ENCODE results near the gene ABI2. TPM values are rescaled to one million over a fixed set of nuclear protein-coding genes. Genes with fewer than 3 reads are reported as not detected.

Gene ABI2
- total and polyA plus RNA-seq, 2 of the 4 experiments (the other 2 are of a cell fraction): 35.7 to 54.0 TPM

GRCh38 chr2:203442463-203442862 lies 114.3 kb downstream of the ABI2 start:
- no peak overlapping the region for H2AK9ac ChIP-seq (replicated peaks; ENCODE audit: low read depth, low read length, poor library complexity)
- H2AFZ ChIP-seq (replicated peaks; ENCODE audit: low read length, poor library complexity): no peak overlapping the region
- H3K9me1 ChIP-seq (ENCODE audit: insufficient read depth, low read length): peaks cover 20% of the 10 kb centered on the region
- H3K79me1 ChIP-seq (ENCODE audit: low read depth in 1 of 2, low read length in 2 of 2): peaks cover 16 to 44% of the 10 kb centered on the region in 2 experiments
- dilution Hi-C loops (cut with HindIII; ENCODE audit: low sequenced_read_pairs, unreplicated experiment): no loop called here
- DNase-seq: no peak
- H3K4me1 ChIP-seq (ENCODE audit: control insufficient read depth, insufficient read depth, low read length): peaks cover 5% of the 10 kb centered on the region
- H4K8ac ChIP-seq (ENCODE audit: low read depth in 2 of 2, low read length in 2 of 2): no peak overlapping the region
- H2AK5ac ChIP-seq (ENCODE audit: low read depth, low read length): no peak overlapping the region
- intact Hi-C loops (cut with micrococcal nuclease): no loop called here
- no peak overlapping the region for H3K14ac ChIP-seq (replicated peaks; ENCODE audit: low read depth, low read length)
- H2BK5ac ChIP-seq (ENCODE audit: low read depth, low read length, poor library complexity, severe bottlenecking): no peak overlapping the region
- no peak overlapping the region for H2BK120ac ChIP-seq (ENCODE audit: low read depth, low read length)
- H2BK20ac ChIP-seq (ENCODE audit: low read depth, low read length): no peak overlapping the region
- H3K9me3 ChIP-seq (ENCODE audit: control insufficient read depth, insufficient read depth, low read length): no peaks in the 10 kb centered on the region
- H3K4me2 ChIP-seq (ENCODE audit: low read depth, low read length): no peak overlapping the region
- H3K56ac ChIP-seq (ENCODE audit: extremely low read depth, insufficient read depth, low read length): no peak overlapping the region
- ChIA-PET CTCF (no interaction called here), POLR2A (ENCODE audit: unreplicated experiment) (no interaction called here)
- in situ Hi-C loops (cut with MboI; ENCODE audit: low sequenced_read_pairs): no loop called here
- no TSS peak for BruUV-seq (replicated peaks)
- H3K23ac ChIP-seq (ENCODE audit: low read depth, low read length): no peak overlapping the region
- no peak overlapping the region for H4K5ac ChIP-seq (ENCODE audit: low read depth, low read length)
- H3K18ac ChIP-seq (ENCODE audit: low read depth, low read length): no peak overlapping the region
- H2BK15ac ChIP-seq (ENCODE audit: low read depth, low read length): no peak overlapping the region
- TF ChIP-seq SMC3 (IDR thresholded peaks at IDR 0.05; ENCODE audit: low read depth, low read length): no peak
- no peak for TF ChIP-seq BHLHE40 (IDR thresholded peaks at IDR 0.05; ENCODE audit: low read depth, low read length)
- TF ChIP-seq MXI1 (IDR thresholded peaks at IDR 0.05; ENCODE audit: borderline replicate concordance, low read depth, low read length): no peak
- no peak for TF ChIP-seq CHD1 (IDR thresholded peaks at IDR 0.05; ENCODE audit: low read depth, low read length)
- no peak for TF ChIP-seq RAD21 (IDR thresholded peaks at IDR 0.05; ENCODE audit: low read length)
- no peak for TF ChIP-seq POLR2A (IDR thresholded peaks at IDR 0.05; ENCODE audit: low read depth, low read length)
- TF ChIP-seq CTCF (conservative IDR thresholded peaks at IDR 0.05; ENCODE audit: low read depth, low read length): no peak
- TF ChIP-seq USF2 (IDR thresholded peaks at IDR 0.05; ENCODE audit: low read depth, low read length): no peak
- TF ChIP-seq MAZ (IDR thresholded peaks at IDR 0.05; ENCODE audit: borderline replicate concordance, low read depth, low read length): no peak
- TF ChIP-seq CEBPB (IDR thresholded peaks at IDR 0.05; ENCODE audit: low read depth, low read length): no peak
- TF ChIP-seq FOS (IDR thresholded peaks at IDR 0.05; ENCODE audit: low read depth, low read length): no peak
- no peak for TF ChIP-seq RFX5 (IDR thresholded peaks at IDR 0.05; ENCODE audit: low read depth, low read length)
- no peak for TF ChIP-seq ELK1 (IDR thresholded peaks at IDR 0.05; ENCODE audit: borderline replicate concordance, low read depth, low read length)
- H3K36me3 ChIP-seq (ENCODE audit: control insufficient read depth, insufficient read depth, low read length): peaks cover 42% of the 10 kb centered on the region
- no CpG with 5 or more reads among the region's 5 CpGs for WGBS, 2 experiments (ENCODE audit: extremely low coverage in 2 of 2, insufficient read length in 1 of 2)
- no peak overlapping the region for H3K9ac ChIP-seq (ENCODE audit: low read depth, low read length)
- H3K27me3 ChIP-seq (ENCODE audit: control insufficient read depth, insufficient read depth, low read length): no peaks in the 10 kb centered on the region
- H3K4ac ChIP-seq (ENCODE audit: low read depth, low read length): no peak overlapping the region
- no peak overlapping the region for H3K27ac ChIP-seq (ENCODE audit: insufficient read depth, low read length)
- peaks cover 3% of the 10 kb centered on the region; the same call in 1 of the 2 replicates for H4K20me1 ChIP-seq (ENCODE audit: insufficient read depth, low read length)
- no peak overlapping the region for H3K4me3 ChIP-seq (ENCODE audit: insufficient read depth, low read depth, low read length)
- H4K91ac ChIP-seq (ENCODE audit: insufficient read depth, low read depth, low read length): no peak overlapping the region
- no peak for ATAC-seq (ENCODE audit: low read depth)
